ENCODE data around the gene SLC22A31.

The SLC22A31 gene

GRCh38 chr16:89216315-89217137, 16.2 kb upstream of the SLC22A31 start:
- FAIRE-seq: no peak

- FAIRE-seq: no peak
Observed at GRCh38 chr16:89210904-89211515, 10.7 kb upstream of the SLC22A31 start.

- FAIRE-seq: no peak
Observed at GRCh38 chr16:89210165-89210903, 10.0 kb upstream of the SLC22A31 start.

- no peak for FAIRE-seq
Observed at GRCh38 chr16:89209522-89210044, 9.2 kb upstream of the SLC22A31 start.

- FAIRE-seq: no peak
Observed at GRCh38 chr16:89207993-89208392, 7.7 kb upstream of the SLC22A31 start.

- no peak for FAIRE-seq
Observed at GRCh38 chr16:89202422-89203215, 2.3 kb upstream of the SLC22A31 start.

GRCh38 chr16:89201439-89202377, 1.4 kb upstream of the SLC22A31 start:
- FAIRE-seq: no peak

- FAIRE-seq: no peak
Observed at GRCh38 chr16:89200850-89201411, 594 bp upstream of the SLC22A31 start.

- no peak for FAIRE-seq
Observed at GRCh38 chr16:89199241-89200123, 855 bp downstream of the SLC22A31 start.

GRCh38 chr16:89198417-89199240, 1.7 kb downstream of the SLC22A31 start:
- FAIRE-seq: no peak

- no peak for FAIRE-seq
Observed at GRCh38 chr16:89197633-89198416, 2.5 kb downstream of the SLC22A31 start.

GRCh38 chr16:89197033-89197632, 3.2 kb downstream of the SLC22A31 start:
- no peak for FAIRE-seq

GRCh38 chr16:89195521-89196171, 4.7 kb downstream of the SLC22A31 start:
- FAIRE-seq: no peak

GRCh38 chr16:89194340-89195311, 5.7 kb downstream of the SLC22A31 start:
- no peak for FAIRE-seq

- FAIRE-seq: no peak
Observed at GRCh38 chr16:89193576-89194293, 6.6 kb downstream of the SLC22A31 start.
